ENCODE data around the gene JAG2. TPM values are rescaled to one million over a fixed set of nuclear protein-coding genes. Genes with fewer than 3 reads are reported as not detected.

Gene JAG2
- total RNA-seq, 1 donor from 2014 or later = 2.4 TPM

GRCh38 chr14:105094193-105094907, 74.2 kb downstream of the JAG2 start:
- Histone ChIP-seq H3K27me3 (ENCODE audit: control insufficient read depth, insufficient read depth, low read length) (peaks cover 4% of the 10 kb centered on the region), H3K36me3 (ENCODE audit: control insufficient read depth, insufficient read depth, low read length) (no peaks in the 10 kb centered on the region), H3K4me3 (ENCODE audit: low read depth, low read length) (peak overlapping the region; percentile 66)
- no peak for DNase-seq (ENCODE audit: low read depth)
- TF ChIP-seq, protein P1, sequence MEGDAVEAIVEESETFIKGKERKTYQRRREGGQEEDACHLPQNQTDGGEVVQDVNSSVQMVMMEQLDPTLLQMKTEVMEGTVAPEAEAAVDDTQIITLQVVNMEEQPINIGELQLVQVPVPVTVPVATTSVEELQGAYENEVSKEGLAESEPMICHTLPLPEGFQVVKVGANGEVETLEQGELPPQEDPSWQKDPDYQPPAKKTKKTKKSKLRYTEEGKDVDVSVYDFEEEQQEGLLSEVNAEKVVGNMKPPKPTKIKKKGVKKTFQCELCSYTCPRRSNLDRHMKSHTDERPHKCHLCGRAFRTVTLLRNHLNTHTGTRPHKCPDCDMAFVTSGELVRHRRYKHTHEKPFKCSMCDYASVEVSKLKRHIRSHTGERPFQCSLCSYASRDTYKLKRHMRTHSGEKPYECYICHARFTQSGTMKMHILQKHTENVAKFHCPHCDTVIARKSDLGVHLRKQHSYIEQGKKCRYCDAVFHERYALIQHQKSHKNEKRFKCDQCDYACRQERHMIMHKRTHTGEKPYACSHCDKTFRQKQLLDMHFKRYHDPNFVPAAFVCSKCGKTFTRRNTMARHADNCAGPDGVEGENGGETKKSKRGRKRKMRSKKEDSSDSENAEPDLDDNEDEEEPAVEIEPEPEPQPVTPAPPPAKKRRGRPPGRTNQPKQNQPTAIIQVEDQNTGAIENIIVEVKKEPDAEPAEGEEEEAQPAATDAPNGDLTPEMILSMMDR (IDR thresholded peaks at IDR 0.05; ENCODE audit: insufficient read depth, low read length, poor library complexity, severe bottlenecking) = no peak

GRCh38 chr14:105093431-105094192, 75.0 kb downstream of the JAG2 start:
- TF ChIP-seq, protein P1 (IDR thresholded peaks at IDR 0.05; ENCODE audit: insufficient read depth, low read length, poor library complexity, severe bottlenecking) = peak; percentile 62
- Histone ChIP-seq H3K27me3 (ENCODE audit: control insufficient read depth, insufficient read depth, low read length) (peaks cover 4% of the 10 kb centered on the region), H3K4me3 (ENCODE audit: low read depth, low read length) (peak overlapping the region; percentile 66), H3K36me3 (ENCODE audit: control insufficient read depth, insufficient read depth, low read length) (no peaks in the 10 kb centered on the region)
- peak; percentile 35 for DNase-seq (ENCODE audit: low read depth)

DNA sequence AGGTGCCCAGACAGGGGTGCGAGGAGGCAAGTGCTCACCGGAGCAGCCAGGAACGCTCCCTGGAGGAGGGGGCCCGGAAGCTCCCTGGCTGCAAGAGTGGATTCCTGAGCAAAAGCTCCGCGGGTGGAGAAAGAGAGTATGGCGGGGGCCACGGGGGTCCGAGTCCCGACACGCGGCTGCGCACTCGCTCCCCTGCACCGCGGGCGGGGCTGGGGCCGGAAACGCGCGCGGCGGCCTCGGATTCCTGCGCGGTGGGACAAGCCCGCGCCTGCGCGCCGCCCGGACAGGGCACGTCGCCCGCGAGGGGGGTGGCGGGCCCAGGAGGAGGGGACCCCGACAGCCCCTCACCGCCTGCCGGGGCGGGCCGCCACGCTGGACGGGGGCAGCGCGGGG, 75.5 kb downstream of the JAG2 start:
- Histone ChIP-seq H3K27me3 (ENCODE audit: control insufficient read depth, insufficient read depth, low read length) (peaks cover 4% of the 10 kb centered on the region), H3K36me3 (ENCODE audit: control insufficient read depth, insufficient read depth, low read length) (no peaks in the 10 kb centered on the region), H3K4me3 (ENCODE audit: low read depth, low read length) (peak overlapping the region; percentile 66)
- TF ChIP-seq, protein P1 (IDR thresholded peaks at IDR 0.05; ENCODE audit: insufficient read depth, low read length, poor library complexity, severe bottlenecking) = no peak
- DNase-seq (ENCODE audit: low read depth) = no peak

DNA sequence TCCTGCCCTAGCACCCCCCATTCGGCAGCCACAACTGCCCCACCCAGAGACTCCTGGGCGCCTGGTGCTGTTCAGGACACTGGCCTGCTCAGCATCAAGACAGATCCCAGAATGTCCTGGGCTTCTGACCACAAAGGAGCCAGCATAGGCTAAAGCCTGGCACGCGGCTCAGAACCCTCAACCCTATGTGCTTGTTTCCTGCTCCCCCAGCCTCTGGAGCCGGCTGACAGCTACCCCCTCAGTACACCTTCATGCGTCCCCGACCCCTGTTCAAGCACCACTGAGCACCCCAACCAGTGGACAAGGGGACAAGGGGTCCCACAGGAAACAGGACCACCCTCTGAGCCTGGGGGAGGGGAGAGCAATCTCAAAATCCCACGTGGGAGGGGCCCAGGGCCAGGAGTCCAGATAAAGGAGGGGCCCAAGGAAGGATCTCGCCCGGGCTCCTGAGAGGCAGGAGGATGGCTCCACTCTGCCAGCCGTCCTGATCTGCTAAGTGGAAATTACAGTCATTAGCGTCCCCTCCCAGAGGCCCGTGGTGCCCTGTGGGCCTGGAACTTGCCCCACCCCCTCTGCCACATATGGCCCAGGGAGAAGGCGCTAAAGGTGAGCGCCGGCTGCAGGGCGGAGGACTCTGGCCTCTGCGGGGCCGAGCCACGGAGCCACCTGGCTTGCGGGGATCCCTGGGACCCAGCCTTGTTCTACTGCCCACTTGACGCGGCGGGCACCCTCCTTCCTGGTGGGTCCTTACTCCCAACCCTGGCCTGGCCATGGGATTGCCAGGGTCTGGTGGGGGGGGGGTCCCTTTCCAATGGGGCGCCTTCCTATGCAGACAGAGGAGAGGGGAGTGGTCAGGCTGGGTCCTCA, 76.2 kb downstream of the JAG2 start:
- Histone ChIP-seq H3K4me3 (ENCODE audit: low read depth, low read length) (peak overlapping the region; percentile 66), H3K27me3 (ENCODE audit: control insufficient read depth, insufficient read depth, low read length) (no peaks in the 10 kb centered on the region), H3K36me3 (ENCODE audit: control insufficient read depth, insufficient read depth, low read length) (no peaks in the 10 kb centered on the region)
- TF ChIP-seq, protein P1 (IDR thresholded peaks at IDR 0.05; ENCODE audit: insufficient read depth, low read length, poor library complexity, severe bottlenecking) = no peak
- DNase-seq (ENCODE audit: low read depth) = no peak

DNA sequence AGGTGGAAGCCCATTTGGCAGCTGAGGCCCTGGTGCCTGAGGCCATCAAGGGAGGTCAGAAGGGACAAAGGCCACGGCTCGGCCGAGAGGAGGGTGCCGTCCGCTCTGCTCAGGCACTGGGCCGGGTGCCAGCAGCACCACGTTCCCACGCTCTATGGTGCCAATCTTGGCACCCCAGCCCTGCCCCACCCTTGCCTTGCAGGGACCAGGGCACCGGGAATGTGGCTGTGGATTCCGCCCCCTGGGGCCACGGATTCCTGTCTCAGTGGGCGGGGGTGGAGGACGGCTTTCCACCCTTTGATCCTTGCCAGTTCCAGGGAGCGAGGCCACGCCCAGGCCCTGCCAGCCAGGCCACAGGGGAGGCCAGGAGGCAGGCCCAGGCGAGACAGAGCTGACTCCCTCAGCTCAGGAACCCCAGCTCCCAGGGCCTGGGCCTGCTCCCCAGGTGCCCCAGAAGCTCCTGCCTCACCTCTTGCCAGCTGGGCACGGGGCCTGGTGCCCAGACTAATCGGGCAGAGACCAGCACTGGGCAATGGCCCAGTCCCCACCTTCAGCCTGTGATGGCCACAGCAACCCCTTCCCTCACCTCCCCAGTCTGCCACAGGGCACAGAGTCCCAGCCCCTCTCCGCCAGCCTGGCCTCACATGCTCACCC, 76.9 kb downstream of the JAG2 start:
- H3K27me3 ChIP-seq (ENCODE audit: control insufficient read depth, insufficient read depth, low read length) = no peaks in the 10 kb centered on the region
- DNase-seq (ENCODE audit: low read depth) = no peak
- no peak overlapping the region for H3K4me3 ChIP-seq (ENCODE audit: low read depth, low read length)
- TF ChIP-seq, protein P1 (IDR thresholded peaks at IDR 0.05; ENCODE audit: insufficient read depth, low read length, poor library complexity, severe bottlenecking) = no peak
- H3K36me3 ChIP-seq (ENCODE audit: control insufficient read depth, insufficient read depth, low read length) = no peaks in the 10 kb centered on the region
